Stimulated activated CD4-positive, alpha-beta T cell treated with anti-CD3 and anti-CD28 coated beads, Interleukin-4, amount 100 ng/mL, for 24 hours (primary cell): ENCODE results near the gene INHBB.
"Not testable (repeated sequence)": the region's sequence is repeated elsewhere in the genome, so short reads cannot be mapped to it uniquely, and the experiment has no call there.

Source experiments
- DNase-seq: peaks from one replicate; pipeline ENCODE4 v3.0.0-alpha.2; 2020

Gene INHBB

DNA sequence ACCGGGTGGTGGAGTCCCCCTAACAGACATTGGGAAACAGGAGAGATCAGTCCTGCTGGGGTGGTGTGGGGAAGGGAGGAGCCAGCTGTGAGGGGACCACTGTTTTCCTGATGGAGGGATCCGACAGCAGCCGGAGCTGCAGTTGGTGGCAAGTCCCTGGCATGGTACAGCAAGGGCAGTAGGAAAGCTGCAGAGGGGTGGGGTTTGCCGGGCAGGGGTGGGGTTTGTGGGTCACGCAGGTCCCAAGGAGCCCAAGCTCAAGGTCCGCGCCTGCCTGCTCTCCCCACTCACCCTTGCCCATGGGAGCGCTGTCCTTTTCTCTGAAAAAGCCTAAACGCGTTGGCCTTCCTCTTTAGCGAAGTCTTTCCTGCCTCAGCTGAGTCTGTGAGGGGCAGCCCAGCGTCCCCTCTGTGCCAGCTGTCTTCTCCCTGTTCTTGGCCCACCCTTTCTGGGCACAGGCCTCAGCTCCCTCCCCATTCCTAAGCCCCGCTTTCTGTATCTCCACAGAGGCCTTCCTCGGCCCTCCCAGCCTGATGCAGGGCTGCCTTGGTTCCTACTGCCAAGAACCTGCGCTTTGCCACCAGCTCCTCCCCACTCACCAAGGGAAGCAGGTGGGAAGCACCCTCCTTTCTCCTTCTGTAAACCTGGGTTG is 29.3 kb upstream of the INHBB start:
- DNase-seq = no peak

DNA sequence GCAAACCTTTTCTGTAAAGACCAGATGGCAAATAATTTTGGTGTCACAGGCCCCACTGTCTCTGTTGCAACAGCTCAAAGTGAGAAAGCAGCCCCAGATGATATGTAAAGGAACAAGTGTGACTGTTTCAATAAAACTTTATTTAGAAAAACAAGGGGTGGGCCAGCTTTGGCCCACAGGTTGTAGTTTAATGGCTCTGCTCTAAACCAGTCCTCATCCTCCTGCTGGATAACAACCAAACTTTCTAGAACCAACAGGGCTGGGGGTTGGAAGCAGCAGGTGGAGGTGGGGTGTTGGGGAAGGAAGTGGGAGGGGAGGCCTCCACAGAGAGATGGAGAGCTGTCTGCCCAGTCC is 28.8 kb upstream of the INHBB start:
- no peak for DNase-seq

DNA sequence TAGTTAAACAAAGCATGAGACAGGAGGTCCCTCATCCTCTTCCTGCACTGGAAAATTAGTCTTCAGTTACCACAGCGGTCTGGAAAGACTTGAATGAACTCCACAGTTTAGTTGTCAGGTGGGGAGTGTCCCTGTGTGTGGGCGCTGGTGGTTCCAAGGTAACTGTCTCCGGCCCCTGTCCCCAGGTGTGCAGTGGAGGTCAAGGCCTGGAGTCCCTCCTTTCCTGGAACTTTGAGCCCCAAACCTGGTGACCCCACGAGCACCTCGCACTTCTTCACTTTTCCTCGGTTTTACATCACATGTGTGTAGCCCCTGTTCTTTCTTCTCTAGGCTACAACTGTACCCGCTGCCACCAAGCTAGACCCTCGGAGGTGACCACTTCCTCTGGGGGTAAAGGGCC is 28.0 kb upstream of the INHBB start:
- no peak for DNase-seq

DNA sequence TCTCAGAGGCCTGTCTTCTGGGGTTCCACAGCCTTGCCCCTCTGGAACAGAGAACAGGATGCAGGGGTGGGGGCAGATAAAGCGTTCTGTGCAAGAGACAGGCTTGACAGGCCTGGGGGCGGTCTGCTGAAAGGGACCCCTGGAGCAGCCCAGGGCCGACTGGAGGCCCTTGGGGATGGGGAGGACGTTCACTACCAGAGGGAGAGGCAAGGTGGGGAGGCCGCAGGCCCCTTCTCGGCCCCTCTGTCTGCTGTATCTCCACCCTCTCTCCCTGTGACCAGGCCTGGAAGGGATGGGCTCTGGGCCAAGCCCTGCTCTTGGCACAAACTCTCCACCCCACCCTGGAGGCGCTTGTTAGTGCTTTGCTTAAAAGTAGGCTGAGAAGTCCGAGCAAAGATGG is 27.3 kb upstream of the INHBB start:
- no peak for DNase-seq

DNA sequence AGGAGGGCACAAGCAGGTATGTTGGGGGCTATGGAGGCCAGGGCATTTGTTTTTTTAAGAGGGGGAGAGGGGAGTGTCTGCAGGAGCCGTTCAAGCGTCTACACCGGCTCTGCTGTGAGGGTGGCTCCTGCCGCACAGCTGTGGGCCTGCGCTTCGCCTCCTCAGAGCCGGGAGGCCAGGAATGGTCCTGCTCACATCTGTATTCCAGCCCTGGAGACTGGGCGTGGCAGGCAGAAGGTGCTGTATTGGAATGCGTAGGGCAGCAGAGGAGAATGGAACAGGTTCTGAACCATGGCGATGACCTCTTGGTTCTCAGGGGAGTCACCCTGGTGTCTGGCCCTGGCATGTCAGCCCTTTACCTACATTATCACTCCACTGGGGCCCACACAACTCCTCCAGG is 26.8 kb upstream of the INHBB start:
- no peak for DNase-seq

DNA sequence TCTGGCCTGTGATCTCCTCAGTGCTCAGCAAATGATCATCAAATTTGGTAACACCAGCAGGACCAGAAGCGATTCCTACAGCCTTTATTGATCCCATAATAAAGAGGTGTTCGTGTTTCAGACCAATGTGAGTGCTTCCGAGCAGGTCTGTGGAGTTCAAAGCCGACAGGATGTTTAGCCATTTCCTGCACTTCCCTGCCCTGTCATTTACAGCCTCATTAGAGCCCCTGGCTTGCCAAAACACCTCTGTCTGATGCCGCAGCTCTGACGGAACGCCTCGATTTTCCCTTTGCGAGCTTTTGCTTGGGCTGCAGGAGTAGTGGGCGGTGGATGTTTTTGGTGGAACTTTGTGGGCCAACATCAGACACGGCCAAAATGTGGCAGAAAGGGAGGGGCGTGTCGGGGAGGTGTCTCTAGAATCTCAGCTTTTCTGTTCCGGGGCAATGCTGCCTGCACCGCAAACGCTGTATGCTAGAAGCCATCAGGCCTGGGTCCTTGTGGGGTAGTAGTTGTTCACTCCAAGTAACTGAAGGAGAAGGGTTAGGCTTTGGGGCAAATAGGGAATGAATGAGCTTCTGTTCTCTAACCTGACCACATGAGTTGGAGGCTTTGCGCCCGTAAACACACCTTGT is 26.1 kb upstream of the INHBB start:
- DNase-seq = no peak

DNA sequence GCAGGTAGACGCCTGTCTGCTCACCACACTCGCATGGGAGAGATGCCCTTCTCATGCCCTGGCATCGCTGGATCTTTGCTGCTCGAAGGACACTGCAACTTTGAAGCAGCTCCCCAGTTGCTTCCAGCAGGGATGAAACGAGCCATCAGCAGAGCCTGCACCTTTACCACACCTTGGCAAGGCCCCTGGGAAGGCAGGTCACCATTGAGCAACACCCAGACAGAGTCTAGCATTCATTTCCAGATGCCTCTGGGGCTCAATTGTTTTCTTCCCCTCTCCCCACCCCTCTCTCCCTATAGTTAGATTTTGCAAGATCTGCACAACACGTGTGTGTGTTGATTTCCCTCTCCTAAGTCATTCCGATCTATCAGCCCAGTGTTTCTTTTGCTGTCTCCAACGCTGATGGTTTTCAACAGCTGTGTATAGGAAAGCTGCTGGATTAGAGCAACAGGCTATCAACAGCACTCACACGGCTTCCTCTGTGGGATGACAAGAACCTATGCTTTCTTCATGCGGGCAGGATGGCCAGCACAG is 25.6 kb upstream of the INHBB start:
- DNase-seq = no peak

- not testable (repeated sequence) for DNase-seq
Observed at GRCh38 chr2:120320887-120321556, 24.9 kb upstream of the INHBB start.

GRCh38 chr2:120321721-120322284 is 24.1 kb upstream of the INHBB start:
- no peak for DNase-seq

DNA sequence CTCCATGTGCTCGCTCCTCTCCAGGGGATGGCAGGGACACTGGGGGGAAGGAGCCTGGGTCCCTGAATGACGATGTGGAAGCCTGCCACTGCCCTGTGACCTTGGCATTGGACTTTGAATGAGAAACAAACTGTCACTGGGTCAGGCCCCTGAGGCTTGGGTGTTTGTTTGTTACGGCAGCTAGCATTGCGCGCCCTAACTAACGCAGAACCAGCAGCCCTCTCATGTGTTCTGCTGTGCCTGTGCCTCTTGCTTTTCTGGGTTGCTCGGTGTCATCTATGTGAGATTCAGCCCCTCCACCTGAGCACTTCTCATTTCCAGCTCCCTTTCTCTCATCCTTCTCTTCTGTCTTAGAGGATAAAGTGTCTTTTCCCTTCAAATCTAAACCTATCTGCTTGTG is 23.6 kb upstream of the INHBB start:
- DNase-seq = no peak

- DNase-seq = no peak
Observed at GRCh38 chr2:120323214-120323613, 22.7 kb upstream of the INHBB start.

- DNase-seq = no peak
Observed at GRCh38 chr2:120323807-120324399, 22.0 kb upstream of the INHBB start.

DNA sequence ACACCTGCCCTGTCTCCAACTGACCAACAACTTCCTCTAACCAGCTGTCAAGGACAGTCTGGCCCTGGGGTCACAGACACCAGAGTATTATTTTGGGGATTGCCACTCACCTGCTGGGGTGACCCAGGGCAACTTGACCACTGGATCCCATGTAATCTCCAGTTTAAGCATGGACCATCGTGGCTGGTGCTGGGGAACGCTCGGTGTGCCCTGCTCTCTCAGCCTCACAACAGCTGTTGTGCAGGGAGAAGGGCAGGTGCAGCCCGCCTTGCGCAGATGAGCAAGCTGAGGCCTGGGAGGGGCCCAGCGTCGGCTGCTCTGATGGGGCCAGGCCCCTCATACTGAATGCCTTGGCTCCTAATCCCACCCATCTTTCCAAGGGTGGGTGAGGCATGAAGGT is 21.0 kb upstream of the INHBB start:
- no peak for DNase-seq

DNA sequence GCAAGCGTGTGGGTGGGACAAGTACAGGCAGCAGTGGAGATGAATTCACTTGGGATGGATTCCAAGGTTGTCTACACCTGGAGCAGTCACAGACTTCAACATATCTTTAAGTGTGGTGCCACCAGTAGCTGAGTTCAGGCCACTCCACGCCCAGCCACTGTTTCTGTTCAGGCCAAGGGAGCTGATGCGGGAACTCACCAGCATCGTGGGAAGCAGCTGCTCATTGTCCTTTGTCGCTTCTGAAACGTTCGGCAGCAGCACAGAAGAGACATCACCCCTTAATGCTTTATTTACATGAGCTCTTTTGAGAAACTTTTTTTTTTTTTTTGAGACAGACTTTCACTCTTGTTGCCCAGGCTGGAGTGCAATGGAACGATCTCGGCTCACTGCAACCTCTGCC is 19.9 kb upstream of the INHBB start:
- DNase-seq = no peak

GRCh38 chr2:120330946-120331822 is 14.8 kb upstream of the INHBB start:
- no peak for DNase-seq

GRCh38 chr2:120331903-120332302 is 14.0 kb upstream of the INHBB start:
- no peak for DNase-seq

GRCh38 chr2:120332384-120332783 is 13.6 kb upstream of the INHBB start:
- no peak for DNase-seq

DNA sequence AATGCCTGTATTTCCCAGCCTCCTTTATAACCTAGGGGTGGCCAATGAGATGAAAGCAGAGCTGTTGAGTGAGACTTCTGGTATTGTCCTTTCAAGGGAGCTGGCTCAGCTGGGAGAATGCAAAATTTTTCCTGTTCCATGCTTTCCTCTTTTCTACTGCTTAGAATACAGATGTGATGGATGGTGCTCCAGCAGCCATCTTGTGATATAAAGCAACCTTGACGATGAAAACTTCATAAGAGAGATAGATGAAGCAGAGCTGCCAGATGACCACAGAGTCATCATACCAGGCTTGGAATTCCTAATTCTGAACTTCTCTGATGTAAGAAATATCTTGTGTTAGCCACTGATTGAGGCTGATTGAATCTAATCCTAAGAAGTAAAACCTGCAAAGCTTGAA is 11.9 kb upstream of the INHBB start:
- DNase-seq = no peak

DNA sequence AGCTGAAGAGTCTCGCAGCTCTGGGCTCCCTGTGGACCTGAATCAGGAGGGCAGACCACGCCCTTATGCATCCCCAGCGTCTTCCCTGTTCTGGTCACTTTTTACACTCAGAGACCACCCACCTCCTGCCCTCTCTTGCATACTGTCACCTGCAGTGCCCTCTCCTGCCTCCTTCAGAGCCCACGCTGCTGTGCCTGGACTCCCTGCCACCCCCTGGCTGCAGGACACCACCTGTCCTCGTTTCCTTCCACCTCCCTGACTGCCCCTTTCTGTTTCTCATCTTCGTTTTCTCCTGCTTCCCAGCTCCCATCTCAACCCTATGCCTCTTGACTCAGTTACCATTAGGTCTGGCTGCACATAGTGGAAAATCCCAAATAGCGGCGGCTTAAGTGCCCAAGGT is 9.2 kb upstream of the INHBB start:
- DNase-seq = no peak

GRCh38 chr2:120338015-120338414 is 7.9 kb upstream of the INHBB start:
- DNase-seq = no peak

DNA sequence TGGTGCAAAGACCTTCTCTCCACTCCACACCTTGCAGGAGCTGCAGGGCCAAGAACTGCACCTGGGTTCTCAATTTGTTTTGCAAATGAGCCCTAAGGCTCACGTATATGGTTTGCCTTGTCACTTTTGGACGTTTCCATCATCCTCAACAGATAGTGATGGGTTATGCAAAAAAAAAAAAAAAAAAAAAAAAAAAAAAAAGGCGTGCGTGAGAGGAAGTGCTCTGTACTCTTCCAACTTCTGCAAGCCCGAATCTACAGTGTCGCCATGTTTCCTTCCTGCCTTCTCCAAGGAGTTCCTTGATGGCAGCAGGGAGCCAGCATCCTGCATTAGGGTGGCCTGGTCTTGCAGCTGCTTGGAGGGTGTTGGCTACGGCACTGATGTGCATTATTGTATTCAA is 4.0 kb upstream of the INHBB start:
- no peak for DNase-seq

- no peak for DNase-seq
Observed at GRCh38 chr2:120342446-120342845, 3.5 kb upstream of the INHBB start.

DNA sequence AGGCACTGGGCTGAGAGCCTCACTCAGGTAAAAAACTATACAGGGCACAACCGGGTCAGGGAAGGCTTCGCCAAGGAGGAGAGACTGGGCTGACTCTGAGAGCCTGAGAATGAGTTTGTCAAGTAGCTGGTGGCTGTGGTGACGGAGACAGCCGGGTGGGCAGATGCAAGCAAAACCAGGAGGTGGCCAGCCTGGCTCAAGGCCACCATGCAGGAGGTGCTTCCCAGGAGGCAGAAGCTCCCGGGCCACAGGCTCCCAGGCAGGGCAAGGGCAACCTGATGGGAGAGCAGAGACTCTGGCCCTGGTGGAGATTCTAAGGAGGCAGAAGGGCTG is 2.9 kb upstream of the INHBB start:
- no peak for DNase-seq
